ENCODE results near the gene FBXO36.

- TF ChIP-seq CTCF (IDR thresholded peaks at IDR 0.05; ENCODE audit: control extremely low read depth in 1 of 3, insufficient read depth in 1 of 3, low read depth in 1 of 3, low read length in 3 of 3): no peak
- no peak for TF ChIP-seq YY1 (IDR thresholded peaks at IDR 0.05; ENCODE audit: low read depth, low read length)
- no peak for TF ChIP-seq SIN3A (conservative IDR thresholded peaks at IDR 0.05 in 1 of 2, IDR thresholded peaks at IDR 0.05 in 1 of 2; ENCODE audit: low read depth in 1 of 2, low read length in 2 of 2)
- no peak for TF ChIP-seq CBX5 (IDR thresholded peaks at IDR 0.05; ENCODE audit: low read depth, low read length)
Observed at GRCh38 chr2:229997565-229997964, 75.3 kb downstream of the FBXO36 start.
